Fibroblast of skin of back (primary cell): ENCODE measurements around the gene EFNA2.

ENCODE experiments used
- DNase-seq: peaks from one replicate; pipeline ENCODE4 v3.0.0-alpha.2; 2013

EFNA2 gene

GRCh38 chr19:1249298-1249989, 36.2 kb upstream of the EFNA2 start:
- peak; percentile 97 for DNase-seq

GRCh38 chr19:1249990-1250436, 35.7 kb upstream of the EFNA2 start:
- no peak for DNase-seq

- peak; percentile 79 for DNase-seq
These were observed 35.0 kb upstream of the EFNA2 start for GRCh38 chr19:1250437-1251260.

- peak; percentile 78 for DNase-seq
These were observed 34.1 kb upstream of the EFNA2 start for GRCh38 chr19:1251330-1252220.

- DNase-seq: peak; percentile 98
These were observed 33.4 kb upstream of the EFNA2 start for GRCh38 chr19:1252221-1252820.

GRCh38 chr19:1252821-1253513, 32.7 kb upstream of the EFNA2 start:
- peak; percentile 99 for DNase-seq

- no peak for DNase-seq
These were observed 32.1 kb upstream of the EFNA2 start for GRCh38 chr19:1253514-1254080.

- no peak for DNase-seq
These were observed 31.6 kb upstream of the EFNA2 start for GRCh38 chr19:1254081-1254527.

- no peak for DNase-seq
These were observed 31.0 kb upstream of the EFNA2 start for GRCh38 chr19:1254530-1255185.

GRCh38 chr19:1255186-1256161, 30.2 kb upstream of the EFNA2 start:
- DNase-seq: no peak

- no peak for DNase-seq
These were observed 28.8 kb upstream of the EFNA2 start for GRCh38 chr19:1256646-1257474.

- DNase-seq: no peak
These were observed 28.1 kb upstream of the EFNA2 start for GRCh38 chr19:1257475-1258162.

- no peak for DNase-seq
These were observed 27.5 kb upstream of the EFNA2 start for GRCh38 chr19:1258163-1258492.

GRCh38 chr19:1258707-1259205, 26.9 kb upstream of the EFNA2 start:
- DNase-seq: no peak

GRCh38 chr19:1259206-1259875, 26.3 kb upstream of the EFNA2 start:
- peak; percentile 70 for DNase-seq

- no peak for DNase-seq
These were observed 25.6 kb upstream of the EFNA2 start for GRCh38 chr19:1259876-1260748.
